Measurements from ENCODE around the gene NRXN3.

NRXN3 gene

GRCh38 chr14:78637489-78637888 is 467.3 kb downstream of the NRXN3 start:
- DNase-seq (ENCODE audit: low read depth in 2 of 2) = no peak

GRCh38 chr14:78637908-78638475 is 467.8 kb downstream of the NRXN3 start:
- DNase-seq (ENCODE audit: low read depth in 2 of 2) = no peak

- no peak for DNase-seq (ENCODE audit: low read depth in 2 of 2)
These were observed 468.8 kb downstream of the NRXN3 start for GRCh38 chr14:78638926-78639325.

- no peak for DNase-seq (ENCODE audit: low read depth in 2 of 2)
These were observed 474.8 kb downstream of the NRXN3 start for GRCh38 chr14:78644824-78645559.

- no peak for DNase-seq (ENCODE audit: low read depth in 2 of 2)
These were observed 482.6 kb downstream of the NRXN3 start for GRCh38 chr14:78652727-78653126.

GRCh38 chr14:78653173-78653572 is 483.0 kb downstream of the NRXN3 start:
- DNase-seq (ENCODE audit: low read depth in 2 of 2) = no peak

DNA sequence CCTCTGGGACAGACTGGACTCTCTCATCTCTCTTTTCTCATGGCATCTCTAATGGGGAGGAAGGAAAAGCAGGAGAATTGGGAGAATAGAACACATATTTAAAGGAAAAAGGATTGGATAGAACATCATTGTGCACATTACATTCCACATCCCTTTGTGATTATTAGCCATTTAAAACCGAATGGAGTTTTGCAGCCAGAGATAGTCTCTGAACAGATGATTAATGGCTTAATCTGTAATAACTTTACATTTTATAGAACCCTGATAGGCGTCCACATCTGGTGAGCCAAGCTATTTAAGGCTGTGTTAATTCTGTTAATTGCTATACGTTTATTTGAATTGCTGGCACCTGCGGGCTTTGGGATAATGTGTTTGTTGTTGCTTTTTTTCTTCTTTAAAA is 487.3 kb downstream of the NRXN3 start:
- no peak for DNase-seq (ENCODE audit: low read depth in 2 of 2)

DNA sequence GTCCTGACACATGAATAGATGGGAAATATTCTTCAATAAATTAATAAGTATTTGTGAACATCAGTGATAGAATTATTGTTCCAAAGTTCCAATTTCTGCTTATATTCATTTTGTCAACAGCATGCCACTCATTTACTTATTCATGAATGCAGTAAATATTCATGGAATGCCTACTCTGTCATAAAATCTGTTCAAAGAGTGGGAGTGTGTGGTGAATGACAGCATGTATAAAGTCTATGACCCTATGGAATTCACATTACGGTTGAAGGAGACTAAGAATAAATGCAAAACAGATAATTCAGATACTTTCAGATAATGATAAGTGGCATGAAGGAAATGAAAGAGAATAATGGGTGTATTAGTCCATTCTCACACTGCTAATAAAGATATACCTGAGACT is 494.7 kb downstream of the NRXN3 start:
- DNase-seq (ENCODE audit: low read depth in 2 of 2) = no peak

GRCh38 chr14:78666336-78667056 is 496.3 kb downstream of the NRXN3 start:
- no peak for DNase-seq (ENCODE audit: low read depth in 2 of 2)

DNA sequence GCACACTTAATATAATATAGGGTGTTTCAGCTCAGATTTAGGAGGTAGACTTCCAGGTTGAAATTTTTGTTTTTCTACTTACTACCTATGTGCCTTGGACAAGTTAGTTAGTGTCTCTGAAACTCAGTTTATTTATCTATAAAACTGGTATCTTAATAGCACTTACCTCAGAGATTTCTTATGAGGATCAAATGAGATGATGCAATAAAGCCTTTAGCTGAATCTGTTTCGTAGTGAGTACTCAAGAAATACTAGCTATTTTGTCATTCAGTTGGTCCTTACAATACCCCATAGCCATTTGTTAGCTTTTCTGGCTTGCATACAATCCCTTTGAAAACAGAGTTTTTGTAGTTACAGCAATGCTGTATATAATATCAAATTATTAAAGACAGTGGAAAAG is 497.0 kb downstream of the NRXN3 start:
- DNase-seq (ENCODE audit: low read depth in 2 of 2) = no peak

DNA sequence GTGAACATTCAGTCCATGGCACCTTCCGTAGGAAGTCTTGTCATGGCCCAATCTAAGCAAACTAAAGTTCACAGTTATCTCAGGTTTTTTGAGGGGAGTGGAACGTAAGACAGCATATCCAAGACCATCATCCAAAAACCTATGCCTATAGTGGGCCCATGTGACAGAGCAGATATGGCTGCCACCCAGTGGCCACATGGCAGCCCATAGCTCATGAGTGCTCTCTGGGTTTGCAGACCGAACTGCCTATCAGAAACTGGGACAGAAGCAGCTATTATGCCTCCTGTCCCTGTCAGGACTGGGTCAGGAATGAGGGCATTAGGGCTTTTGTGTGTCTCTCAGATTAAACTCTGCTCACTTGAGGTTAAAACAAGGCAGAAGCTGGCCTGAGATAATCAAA is 503.7 kb downstream of the NRXN3 start:
- DNase-seq (ENCODE audit: low read depth in 2 of 2) = no peak

DNA sequence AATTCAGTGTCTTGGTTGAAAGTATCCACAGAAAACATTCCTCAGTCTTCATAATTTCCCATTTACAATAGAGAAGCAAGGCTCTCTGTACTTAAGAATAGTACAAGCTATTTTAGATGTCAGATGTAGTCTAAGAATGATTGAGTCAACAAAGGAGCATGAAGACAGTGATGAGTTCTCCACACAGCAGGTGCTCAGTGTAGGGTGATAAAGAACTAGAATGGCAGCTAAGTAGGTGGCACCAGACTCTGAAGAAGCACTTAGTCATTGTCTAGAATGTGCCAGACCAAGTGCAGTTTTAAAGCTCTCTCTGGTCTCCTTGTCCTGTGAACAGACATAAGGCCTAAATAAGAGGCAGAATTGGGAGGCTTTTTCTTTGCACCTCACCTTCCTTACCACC is 504.6 kb downstream of the NRXN3 start:
- no peak for DNase-seq (ENCODE audit: low read depth in 2 of 2)

DNA sequence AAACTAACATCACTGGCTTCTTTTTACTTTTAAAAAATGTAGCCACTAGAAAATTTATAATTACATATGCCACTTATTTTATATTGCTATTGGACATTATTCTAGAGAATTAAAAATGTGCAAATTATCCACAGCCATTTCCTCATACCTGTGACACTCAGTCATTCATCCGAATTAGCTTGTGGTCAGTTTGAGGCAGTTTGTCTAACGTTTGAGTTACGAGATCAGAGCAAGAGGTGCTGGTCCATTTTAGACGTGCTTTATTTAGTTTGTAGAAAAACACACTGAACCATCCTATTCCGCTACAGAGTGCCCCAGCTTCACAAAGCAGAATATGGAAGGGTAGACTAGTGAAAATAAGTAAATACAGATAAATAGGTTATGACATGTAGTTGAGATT is 513.0 kb downstream of the NRXN3 start:
- no peak for DNase-seq (ENCODE audit: low read depth in 2 of 2)

DNA sequence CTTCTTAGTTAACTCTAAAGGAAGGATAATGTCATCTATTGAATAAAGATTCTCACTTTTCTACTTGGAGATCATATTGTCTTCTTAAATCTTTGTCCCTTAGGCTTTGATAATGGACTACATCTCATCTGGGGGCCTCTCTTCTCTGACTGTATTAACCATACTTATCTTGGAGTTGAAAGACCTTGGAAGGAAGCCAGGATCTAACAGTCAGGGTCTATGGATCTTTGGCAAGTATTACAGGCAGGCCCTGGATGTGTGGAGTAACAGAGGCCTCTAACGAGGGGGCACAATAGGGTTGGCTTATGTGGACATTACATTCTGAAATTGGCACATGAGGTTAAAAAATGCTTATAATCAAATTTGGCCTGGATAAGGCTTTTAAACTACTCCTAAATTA is 513.8 kb downstream of the NRXN3 start:
- DNase-seq (ENCODE audit: low read depth in 2 of 2) = no peak

DNA sequence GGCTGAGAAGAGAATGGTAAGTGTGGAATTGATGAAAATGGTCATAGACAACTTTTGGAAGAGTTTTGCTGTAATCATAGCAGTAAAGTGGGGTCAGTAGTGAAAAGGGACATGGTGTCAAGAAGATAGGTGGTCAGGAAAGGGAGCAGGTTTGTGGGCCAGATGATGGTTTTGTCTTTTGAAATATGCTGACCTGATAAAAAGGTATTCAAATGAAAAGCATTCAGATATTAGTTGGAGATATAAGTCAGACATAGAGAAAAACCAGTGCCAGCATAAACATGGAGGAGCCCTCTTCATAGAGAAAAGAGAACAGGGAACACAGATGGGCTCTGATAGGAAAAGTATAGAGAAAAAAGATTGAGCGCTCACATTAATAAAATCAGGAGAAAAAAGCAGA is 518.3 kb downstream of the NRXN3 start:
- no peak for DNase-seq (ENCODE audit: low read depth in 2 of 2)

DNA sequence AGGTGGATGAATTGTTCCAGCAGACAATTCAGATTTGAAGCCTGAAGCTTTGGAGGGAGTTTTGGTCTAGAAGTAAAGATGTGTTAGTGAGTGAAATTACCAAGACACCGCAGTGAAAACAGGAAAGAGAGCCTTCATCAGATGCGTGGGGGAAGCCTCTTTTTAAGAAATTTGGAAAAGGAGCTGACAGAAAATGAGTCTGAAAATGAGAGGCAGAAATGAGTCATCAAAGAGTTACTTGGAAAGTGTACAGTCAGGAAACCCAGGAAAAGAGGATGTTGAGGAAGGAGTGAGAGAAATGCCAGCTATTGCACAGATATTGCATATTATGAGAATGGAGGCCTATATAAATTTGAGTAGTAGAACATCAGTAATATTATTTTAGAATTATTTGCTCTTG is 520.7 kb downstream of the NRXN3 start:
- DNase-seq (ENCODE audit: low read depth in 2 of 2) = no peak

GRCh38 chr14:78697341-78697740 is 527.2 kb downstream of the NRXN3 start:
- no peak for DNase-seq (ENCODE audit: low read depth in 2 of 2)

DNA sequence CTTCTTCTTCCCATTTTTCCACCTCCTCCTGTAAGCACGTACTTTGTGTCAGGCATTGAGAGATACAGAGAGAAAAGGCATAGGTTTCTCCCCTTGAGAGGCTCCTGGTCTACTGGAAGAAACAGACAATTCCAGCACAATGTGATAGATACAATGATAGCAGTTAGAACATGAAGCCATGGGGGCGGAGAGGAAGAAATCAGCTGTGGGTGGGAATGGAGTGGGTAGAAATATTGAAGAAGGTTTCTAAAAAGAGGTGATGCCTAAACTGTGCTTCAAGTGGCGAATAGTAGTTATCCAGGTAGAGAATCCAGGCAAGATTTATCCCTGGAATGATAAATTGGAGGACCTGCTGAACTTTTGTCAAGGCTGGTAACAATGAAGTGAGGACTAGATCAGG is 528.8 kb downstream of the NRXN3 start:
- no peak for DNase-seq (ENCODE audit: low read depth in 2 of 2)

GRCh38 chr14:78700236-78700635 is 530.1 kb downstream of the NRXN3 start:
- no peak for DNase-seq (ENCODE audit: low read depth in 2 of 2)

- no peak for DNase-seq (ENCODE audit: low read depth in 2 of 2)
These were observed 531.1 kb downstream of the NRXN3 start for GRCh38 chr14:78701246-78701645.

GRCh38 chr14:78704965-78705364 is 534.8 kb downstream of the NRXN3 start:
- DNase-seq (ENCODE audit: low read depth in 2 of 2) = no peak

DNA sequence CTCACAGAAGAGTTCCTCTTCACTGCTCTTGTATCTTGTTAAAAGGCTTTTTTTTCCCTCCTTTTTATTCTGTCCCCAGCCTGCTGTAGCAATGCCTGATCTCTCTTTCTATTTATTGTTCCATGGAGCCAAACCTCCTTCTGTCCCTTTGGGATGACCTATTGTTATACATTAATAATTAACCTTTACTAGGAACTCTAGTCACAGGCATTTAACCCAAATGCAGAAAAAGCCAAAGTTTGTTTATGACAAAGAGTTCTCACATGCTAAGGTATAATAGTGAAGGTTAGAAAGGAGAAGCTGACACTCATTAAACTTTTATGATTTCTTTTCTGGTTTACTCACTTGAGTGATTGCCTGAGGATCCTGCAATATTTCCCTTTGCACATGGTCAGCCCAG is 535.8 kb downstream of the NRXN3 start:
- no peak for DNase-seq (ENCODE audit: low read depth in 2 of 2)
